CMK (cell line): ENCODE results near the gene NOA1.
"Not testable (repeated sequence)": the region's sequence is repeated elsewhere in the genome, so short reads cannot be mapped to it uniquely, and the experiment has no call there.

Source experiments
- DNase-seq: peaks from one replicate; pipeline ENCODE4 v3.0.0-alpha.2; 2010; ENCODE audit warnings: low read depth

Gene NOA1

DNA sequence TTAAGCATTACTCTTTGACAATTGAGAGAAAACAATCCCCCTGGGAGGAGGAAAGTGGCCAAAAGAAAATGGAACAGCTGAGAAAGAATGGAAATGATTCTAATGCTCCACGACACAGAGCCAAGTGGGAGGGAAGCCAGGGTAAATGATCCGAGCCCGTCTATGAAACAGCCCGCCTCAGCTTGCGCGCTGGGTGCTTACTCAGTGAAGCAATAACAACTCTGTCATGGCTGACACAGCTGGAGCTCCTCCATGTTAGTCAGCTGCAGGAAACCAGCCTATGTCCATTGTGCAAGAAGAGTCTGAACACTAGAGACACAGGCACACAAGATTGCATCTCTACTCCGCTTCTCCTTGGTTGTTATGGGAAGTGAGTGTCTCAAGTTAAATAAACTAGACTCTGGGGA is 19.3 kb downstream of the NOA1 start:
- DNase-seq = no peak

- DNase-seq = no peak
Measured at GRCh38 chr4:56953680-56954520, 23.5 kb downstream of the NOA1 start.

- DNase-seq = no peak
Measured at GRCh38 chr4:56941403-56941802, 36.0 kb downstream of the NOA1 start.

DNA sequence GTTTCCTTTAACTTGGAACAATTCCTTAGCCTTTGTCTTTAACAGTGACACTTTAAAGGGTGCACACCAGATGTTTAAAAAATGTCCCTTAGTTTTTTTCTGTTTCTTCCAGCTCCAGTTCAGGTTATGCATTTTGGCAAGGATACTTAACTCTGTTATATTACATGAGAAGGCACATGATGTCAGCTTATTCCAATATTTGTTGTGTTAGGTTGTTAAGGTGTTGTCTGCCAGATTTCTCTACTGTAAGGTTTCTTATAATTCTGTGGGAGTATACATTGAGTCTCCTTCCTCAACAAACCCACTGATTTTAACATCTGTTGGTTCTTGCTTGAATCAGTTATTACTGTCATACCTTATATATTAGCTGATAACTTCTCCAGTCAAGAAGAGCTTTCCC is 36.4 kb downstream of the NOA1 start:
- DNase-seq = no peak

DNA sequence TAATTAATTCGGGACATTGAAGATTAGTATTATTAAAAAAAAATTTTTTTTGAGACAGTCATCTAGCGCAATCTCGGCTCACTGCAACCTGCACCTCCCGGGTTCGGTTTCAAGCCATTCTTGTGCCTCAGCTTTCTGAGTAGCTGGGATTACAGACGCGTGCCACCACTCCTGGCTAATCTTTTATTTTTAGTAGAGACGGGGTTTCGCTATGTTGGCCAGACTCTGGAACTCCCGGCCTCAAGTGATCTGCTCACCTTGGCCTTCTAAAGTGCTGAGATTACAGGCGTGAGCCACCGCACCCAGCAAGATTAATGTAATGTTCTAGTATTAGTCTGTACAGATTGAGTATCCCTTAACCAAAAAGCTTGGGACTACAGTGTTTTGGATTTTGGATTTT is 37.0 kb downstream of the NOA1 start:
- DNase-seq = no peak

- not testable (repeated sequence) for DNase-seq
Measured at GRCh38 chr4:56939826-56940225, 37.6 kb downstream of the NOA1 start.

DNA sequence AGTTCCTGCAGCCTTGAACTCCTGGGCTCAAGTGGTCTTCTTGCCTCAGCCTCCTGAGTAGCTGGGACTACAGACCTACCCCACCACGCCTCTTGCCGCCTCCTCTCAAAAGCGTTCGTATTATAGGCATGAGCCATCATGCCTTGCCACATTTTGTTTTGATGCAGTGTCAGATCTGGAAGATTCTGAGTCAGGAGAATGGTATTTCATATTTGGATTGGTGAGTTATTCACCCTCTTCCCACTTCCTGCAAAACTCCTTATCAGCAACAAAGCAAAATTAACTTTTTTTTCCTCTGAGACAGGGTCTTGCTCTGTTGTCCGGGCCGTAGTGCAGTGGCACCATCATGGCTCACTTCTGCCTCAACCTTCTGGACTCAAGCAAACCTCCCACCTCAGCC is 40.1 kb downstream of the NOA1 start:
- DNase-seq = no peak

- DNase-seq = no peak
Measured at GRCh38 chr4:56931924-56932323, 45.5 kb downstream of the NOA1 start.

DNA sequence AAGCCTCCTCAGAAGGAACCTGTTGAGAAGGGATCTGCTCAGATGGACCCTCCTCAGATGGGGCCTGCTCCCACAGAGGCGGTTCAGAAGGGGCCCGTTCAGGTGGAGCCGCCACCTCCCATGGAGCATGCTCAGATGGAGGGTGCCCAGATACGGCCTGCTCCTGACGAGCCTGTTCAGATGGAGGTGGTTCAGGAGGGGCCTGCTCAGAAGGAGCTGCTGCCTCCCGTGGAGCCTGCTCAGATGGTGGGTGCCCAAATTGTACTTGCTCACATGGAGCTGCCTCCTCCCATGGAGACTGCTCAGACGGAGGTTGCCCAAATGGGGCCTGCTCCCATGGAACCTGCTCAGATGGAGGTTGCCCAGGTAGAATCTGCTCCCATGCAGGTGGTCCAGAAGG is 46.8 kb downstream of the NOA1 start:
- DNase-seq = no peak

GRCh38 chr4:56927196-56927595 is 50.2 kb downstream of the NOA1 start:
- DNase-seq = no peak

- DNase-seq = not testable (repeated sequence)
Measured at GRCh38 chr4:56914977-56915376, 62.4 kb downstream of the NOA1 start.

DNA sequence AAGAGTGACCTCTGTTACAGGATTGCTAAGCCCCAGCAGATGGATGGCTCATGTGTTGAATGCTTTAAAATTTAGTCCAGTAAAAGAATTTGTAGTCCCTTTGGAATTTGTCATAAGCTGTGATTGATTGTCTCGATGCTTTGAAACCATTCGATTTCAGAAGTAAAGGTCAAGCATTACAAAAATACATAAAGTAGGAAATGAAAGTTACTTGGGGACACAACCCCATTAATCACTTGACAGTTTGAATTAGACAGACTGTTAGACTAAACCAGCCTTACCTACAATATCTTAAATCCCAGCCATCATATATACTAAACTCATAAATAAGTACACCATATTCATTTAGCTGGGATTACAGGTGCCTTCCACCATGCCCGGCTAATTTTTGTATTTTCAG is 63.1 kb downstream of the NOA1 start:
- DNase-seq = no peak
